GM12875 (cell line): ENCODE data around the gene OPA3.
"Not testable (repeated sequence)": the region's sequence is repeated elsewhere in the genome, so short reads cannot be mapped to it uniquely, and the experiment has no call there.

ENCODE experiments used
- H3K4me3 ChIP-seq: one replicate; pipeline ENCODE4 v1.5.1; 2011; ENCODE audit warnings: low read depth, low read length, control low read depth
- CTCF ChIP-seq: IDR thresholded peaks from 2 replicates; pipeline ENCODE4 v1.5.1; 2011; ENCODE audit warnings: low read depth, mild to moderate bottlenecking, control low read depth, inconsistent platforms, low read length, moderate library complexity, borderline replicate concordance; ENCODE audit not compliant: insufficient read depth

OPA3 gene

GRCh38 chr19:45584332-45585157 is at the start of gene OPA3:
Gene OPA3, minus strand, starts transcription at chr19:45584802. Its CDS starts 38 bp downstream, at chr19:45584764.
- TF ChIP-seq CTCF = no peak
- H3K4me3 ChIP-seq = peak within 1 kb of the TSS; percentile 91

GRCh38 chr19:45632468-45633196 is 48.0 kb upstream of the OPA3 start:
- no peak overlapping the region for H3K4me3 ChIP-seq

GRCh38 chr19:45630463-45630862 is 45.9 kb upstream of the OPA3 start:
- no peak for TF ChIP-seq CTCF
- no peak overlapping the region for H3K4me3 ChIP-seq

More at GRCh38 chr19:45632468-45633196, 48.0 kb upstream of the OPA3 start:
- no peak for TF ChIP-seq CTCF

- H3K4me3 ChIP-seq = no peak overlapping the region
- TF ChIP-seq CTCF = no peak
Observed at GRCh38 chr19:45629704-45630103, 45.1 kb upstream of the OPA3 start.

- H3K4me3 ChIP-seq = not testable (repeated sequence)
Observed at GRCh38 chr19:45628219-45628618, 43.6 kb upstream of the OPA3 start.

GRCh38 chr19:45623984-45624383 is 39.4 kb upstream of the OPA3 start:
- no peak for TF ChIP-seq CTCF
- H3K4me3 ChIP-seq = no peak overlapping the region

GRCh38 chr19:45621976-45622503 is 37.4 kb upstream of the OPA3 start:
- no peak overlapping the region for H3K4me3 ChIP-seq
- TF ChIP-seq CTCF = no peak
